Central memory CD4-positive, alpha-beta T cell (primary cell): ENCODE results near the gene ITGA8.
"Not testable (repeated sequence)": the region's sequence is repeated elsewhere in the genome, so short reads cannot be mapped to it uniquely, and the experiment has no call there.

Experiments
- DNase-seq: peaks from one replicate; pipeline ENCODE4 v3.0.0; 2022

Gene ITGA8

DNA sequence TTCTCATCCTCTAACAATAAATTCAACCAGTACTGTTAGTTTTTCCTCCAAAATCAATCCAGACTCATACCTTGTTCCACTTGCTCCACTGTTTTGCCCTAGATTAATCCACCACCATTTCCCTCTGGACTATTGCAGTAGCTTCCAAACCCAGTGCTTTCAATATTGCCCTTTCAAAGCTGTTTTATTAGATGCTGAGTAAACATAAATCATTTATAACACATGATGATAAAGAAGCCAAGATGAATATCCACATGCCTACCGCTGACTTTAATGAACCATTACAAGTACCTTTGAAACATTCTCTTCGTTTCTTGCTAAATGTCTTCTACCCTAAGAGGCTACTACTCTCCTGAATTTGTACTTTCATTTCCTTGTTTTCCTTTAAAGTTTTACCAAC, 174.5 kb downstream of the ITGA8 start:
- DNase-seq, result no peak

GRCh38 chr10:15543994-15544393, 175.7 kb downstream of the ITGA8 start:
- no peak for DNase-seq

DNA sequence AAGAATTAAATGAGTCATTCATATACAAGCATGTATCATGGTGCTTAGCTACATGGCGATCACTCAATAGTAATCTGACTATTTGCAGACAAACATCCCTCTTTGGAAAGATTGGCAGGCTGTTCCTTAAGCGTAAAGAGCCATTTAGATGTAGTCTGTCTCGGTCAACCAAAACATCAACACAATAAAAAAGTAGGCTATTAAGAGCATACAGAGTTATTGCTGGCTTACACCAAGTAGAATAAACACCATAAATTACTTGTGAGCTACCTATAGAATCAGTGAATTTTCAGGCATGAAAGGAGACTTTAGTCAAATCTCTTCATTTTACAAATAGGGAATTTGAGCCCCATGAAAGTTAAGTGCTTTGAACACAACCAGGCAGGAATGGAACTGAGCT, 176.9 kb downstream of the ITGA8 start:
- DNase-seq, result no peak

DNA sequence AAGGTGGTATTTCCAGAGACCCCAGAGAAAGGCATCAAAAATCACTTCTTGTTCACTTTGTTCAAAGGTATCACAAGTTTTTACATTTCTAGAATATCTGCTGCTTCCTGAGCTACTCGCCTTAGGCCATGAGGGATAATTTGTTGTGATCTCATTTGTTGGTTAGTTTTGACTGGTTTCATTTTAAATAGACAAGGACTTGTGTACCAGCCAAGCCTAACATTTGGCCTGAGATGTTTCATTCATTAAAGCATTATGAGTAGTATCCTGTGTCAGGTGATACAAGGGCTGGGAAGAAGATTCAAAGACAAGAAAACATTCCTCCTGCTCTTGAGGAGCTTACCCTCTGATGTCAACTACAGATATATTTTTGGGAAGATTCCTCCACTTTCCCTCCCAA, 178.3 kb downstream of the ITGA8 start:
- no peak for DNase-seq

GRCh38 chr10:15540727-15541126, 179.0 kb downstream of the ITGA8 start:
- DNase-seq, result no peak

DNA sequence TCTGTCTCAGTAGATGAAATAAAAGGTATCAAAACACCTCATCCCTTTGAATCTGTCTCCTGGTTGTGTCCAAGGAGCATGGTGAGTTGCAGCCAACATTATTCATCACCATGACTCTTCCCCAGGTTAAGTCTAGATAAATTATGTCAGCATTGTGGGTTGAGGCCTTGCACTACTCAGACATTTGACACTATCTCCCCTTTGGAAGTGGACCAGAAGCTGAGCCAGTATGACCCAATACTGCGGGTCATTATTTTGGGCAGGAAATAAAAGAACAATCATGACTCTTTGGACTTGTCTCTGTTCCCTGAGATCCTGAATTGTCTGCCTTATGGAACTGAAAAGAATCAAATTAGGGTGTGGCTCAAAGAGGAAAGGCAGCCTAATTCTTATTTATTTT, 180.5 kb downstream of the ITGA8 start:
- no peak for DNase-seq

DNA sequence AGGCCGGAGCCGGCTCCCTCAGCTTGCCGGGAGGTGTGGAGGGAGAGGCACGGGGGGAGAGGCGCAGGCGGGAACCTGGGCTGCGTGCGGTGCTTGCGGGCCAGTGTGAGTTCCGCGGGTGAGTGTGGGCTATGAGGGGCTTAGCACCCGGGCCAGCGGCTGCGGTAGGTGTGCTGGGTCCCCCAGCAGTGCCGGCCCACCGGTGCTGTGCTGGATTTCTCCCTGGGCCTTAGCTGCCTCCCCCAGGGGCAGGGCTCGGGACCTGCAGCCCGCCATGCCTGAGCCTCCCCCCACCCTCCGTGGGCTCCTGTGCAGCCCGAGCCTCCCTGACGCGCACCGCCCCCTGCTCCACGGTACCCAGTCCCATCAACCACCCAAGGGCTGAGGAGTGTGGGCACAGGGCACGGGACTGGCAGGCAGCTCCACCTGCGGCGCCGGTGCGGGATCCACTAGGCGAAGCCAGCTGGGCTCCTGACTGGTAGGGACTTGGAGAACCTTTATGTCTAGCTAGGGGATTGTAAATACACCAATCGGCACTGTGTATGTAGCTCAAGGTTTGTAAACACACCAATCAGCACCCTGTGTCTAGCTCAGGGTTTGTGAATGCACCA, 184.7 kb downstream of the ITGA8 start:
- DNase-seq, result not testable (repeated sequence)

GRCh38 chr10:15531927-15532722, 187.6 kb downstream of the ITGA8 start:
- DNase-seq, result no peak

GRCh38 chr10:15528859-15529239, 190.9 kb downstream of the ITGA8 start:
- DNase-seq, result no peak

- DNase-seq, result no peak
Measured at GRCh38 chr10:15526754-15527153, 193.0 kb downstream of the ITGA8 start.

DNA sequence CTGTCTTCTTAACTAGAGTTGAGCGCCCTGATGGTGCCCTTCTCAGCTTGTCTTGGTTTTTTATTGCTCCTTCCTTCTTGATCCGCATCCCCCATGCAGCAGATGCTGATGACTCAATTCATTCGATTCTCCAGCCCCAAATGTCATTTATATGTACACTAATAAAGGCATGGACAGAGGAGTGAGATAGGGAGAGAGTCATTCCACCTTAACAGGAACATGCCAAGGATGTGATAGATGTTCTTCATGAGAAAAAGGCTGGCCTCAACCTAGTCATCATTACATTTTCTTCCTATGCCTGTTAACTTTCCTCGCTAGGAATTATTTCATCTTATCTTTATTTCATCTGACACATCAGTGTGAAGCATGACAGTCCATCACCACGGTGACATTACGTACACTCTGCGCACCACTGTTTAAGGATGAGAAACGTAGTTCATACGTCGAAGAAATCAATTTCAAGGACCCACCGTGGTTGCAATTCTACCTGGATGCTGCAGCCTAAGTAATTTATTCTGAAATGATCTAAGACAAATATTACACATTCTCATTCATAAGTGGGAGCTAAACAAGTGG, 198.3 kb downstream of the ITGA8 start:
- DNase-seq, result no peak

DNA sequence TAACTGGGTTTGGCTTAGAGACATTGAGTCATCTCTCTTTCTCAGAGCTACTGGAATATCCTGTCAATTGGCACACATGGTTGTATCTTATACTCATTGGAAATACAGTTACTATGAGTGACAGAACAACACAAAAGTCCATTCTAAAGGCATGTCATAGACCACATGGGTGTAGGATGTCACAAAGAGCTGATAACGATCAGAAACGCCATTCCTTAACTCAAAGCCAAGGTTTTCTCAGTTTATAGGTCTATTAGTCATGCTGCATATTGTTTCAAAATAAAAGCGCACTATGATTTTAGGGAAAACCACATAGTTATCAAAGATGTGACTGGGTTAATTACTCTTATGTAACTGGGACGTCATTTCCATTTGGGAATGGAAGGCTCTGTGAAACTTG, 201.5 kb downstream of the ITGA8 start:
- DNase-seq, result no peak

GRCh38 chr10:15516256-15517085, 203.3 kb downstream of the ITGA8 start:
- no peak for DNase-seq

DNA sequence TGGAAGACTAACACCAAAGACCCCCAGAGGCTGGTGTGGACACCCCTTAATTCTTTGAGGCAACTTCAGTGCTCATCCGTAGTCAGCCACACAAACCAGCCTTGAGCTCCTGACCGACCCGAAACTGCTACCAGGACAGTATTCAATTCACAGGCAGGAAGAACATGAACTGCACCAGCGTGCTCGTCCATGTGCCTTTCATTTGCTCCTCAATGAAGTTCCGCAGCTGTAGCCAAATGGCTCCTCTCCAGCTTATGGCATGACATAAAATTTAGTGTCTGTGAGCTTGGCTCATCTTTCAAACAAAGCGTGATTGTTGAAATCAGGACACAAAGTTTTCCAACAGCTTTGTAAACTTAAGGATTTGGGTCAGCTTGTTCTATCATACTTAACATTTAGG, 204.5 kb downstream of the ITGA8 start:
- no peak for DNase-seq

- no peak for DNase-seq
Measured at GRCh38 chr10:15510963-15511362, 208.8 kb downstream of the ITGA8 start.

- no peak for DNase-seq
Measured at GRCh38 chr10:15505329-15505728, 214.4 kb downstream of the ITGA8 start.

DNA sequence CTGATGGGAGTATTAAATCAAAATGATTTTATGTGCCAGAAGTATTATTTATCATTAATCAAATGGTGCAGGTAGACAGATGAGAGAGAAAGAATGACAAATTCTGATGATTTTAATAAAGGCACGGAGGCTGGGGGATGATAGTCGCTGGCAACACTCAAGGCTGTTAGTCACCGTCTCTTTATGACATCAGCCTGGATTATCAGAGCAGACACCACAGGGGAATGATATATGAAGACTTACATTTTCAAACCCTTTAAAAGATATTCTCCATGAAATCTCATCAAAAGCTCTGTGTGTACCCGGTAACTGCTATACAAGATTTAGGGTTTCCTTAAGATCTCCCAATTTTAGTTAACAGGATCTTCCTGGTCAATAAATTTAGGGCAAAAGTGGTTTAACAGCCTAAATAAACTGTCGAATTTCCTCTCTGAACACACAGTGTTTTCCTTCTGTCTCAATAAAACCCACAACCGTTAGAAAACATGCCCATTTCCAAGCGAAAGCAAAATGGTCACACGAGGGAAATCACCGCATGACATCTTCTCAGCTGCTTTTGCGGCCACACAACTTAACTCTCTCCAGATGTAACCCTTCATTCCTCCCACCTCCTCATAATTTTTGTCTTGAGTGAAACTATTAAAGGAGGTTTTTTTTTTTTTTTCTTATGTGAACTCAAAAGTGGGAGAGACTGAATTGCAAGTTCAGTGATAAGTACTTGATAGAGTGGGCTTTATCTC, 215.5 kb downstream of the ITGA8 start:
- no peak for DNase-seq

DNA sequence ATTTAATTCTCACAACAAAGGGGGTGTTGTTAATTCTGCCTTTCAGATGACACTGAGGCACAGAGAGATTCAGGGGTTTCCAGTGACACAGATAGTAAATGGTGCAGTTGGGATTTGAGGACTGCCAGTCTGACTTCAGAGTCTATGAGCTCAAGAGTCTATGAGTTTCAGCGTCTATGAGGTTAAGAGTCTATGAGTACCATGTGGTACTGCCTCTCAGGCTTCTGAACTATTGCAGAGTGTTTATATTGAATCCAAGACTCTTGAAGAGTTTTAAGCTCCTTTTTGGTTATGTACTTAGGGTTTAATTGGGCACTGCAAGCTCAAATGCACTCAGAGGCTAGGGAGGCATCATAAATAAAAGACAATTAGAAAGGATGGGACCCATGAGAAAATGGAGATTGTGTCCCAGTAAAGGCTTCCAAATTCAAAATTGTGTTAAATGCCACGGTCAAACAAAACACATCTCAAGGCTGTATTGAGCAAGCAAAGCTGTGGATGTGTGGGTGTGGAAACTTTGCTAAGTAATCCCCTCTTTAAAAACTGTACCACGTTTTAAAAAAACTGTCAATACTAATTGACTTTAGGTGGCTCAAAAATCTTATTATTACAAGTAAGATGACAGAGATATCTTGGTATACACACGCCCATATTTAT, 224.7 kb downstream of the ITGA8 start:
- DNase-seq, result no peak

DNA sequence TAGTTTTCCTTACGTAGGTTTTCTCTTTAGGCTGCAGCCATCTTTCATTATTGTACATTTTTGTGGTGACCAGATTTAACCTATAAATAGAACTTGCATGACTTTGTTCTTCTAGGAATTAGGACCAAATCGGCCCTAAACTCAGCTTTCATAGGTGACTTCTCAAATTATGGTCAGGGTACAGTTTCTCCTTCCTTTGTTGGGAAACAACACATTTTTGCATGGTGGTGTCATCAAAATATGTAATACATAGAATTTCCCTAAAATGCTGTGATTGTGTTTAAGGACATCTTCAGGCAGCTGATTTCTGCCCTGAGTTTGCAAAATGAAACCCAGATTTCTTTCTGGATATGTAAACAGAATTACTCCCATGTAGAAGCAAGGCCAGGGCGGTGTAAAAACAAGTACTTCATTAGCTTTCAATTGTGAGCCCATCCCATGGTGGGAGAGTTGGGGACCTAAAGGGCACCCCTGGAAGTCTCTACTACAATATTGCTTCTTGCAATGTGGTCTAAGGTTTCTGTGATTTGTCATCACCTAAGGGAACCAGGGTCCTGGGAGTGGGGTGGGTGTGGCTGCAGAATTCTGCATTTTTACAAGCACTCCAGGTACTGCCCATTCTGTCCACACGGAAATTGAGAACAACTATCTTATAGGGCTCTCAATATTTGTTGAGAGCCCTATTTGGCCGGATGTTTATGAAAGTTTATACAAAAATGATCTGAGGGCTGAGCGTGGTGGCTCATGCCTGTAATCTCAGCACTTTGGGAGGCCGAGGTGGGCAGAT, 227.7 kb downstream of the ITGA8 start:
- DNase-seq, result no peak

DNA sequence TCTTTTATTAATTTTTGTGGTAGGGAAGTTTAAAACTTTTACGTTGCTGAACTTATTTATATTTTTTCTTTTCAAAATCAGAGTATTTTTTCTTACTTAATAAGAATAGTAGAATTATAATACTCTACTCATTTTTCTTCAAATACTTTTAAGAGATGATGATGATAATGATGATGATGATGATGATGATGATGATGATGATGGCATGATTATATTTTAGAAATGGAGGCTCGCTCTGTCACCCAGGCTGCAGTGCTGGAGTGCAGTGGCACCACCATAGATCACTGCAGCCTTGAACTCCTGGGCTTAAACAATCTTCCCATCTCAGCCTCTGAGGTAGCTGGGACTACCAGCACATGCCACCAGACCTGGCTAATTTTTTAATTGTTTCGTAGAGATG, 230.3 kb downstream of the ITGA8 start:
- no peak for DNase-seq

DNA sequence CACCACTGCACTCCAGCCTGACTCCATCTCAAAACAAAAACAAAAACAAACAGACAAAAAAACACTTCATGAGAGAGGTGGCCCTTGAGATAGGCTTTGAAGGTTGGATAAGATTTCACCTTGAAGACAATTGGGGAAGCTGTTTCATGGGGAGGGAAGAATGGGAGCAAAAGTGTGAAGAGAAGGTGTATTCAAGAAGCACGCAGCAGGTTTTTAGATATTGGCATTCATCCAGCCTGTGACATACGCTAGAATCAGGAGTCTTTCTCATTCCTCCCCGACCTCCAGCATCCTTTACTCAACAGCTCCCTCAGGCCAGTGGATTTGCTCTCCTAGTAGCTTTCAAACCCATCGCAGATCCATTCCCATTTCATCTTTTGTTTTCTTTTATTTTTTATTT, 232.3 kb downstream of the ITGA8 start:
- DNase-seq, result no peak
